Measurements from ENCODE around the gene TRIM25.
A peak's percentile ranks its signal among the peaks of the same experiment; 100 is the strongest.
"Not testable (repeated sequence)": the region's sequence is repeated elsewhere in the genome, so short reads cannot be mapped to it uniquely, and the experiment has no call there.

Gene TRIM25

GRCh38 chr17:56913867-56914580 lies at the start of gene TRIM25:
TSS of gene TRIM25 (minus strand) at chr17:56914049. CDS start at chr17:56913988, 61 bp downstream.
- DNase-seq: peak; percentile 71

GRCh38 chr17:56960596-56961538 lies 47.0 kb upstream of the TRIM25 start, which contains the start of gene COIL:
TSS of gene COIL (minus strand) at chr17:56961050. CDS start at chr17:56961019, 31 bp downstream.
- peak; percentile 89 for DNase-seq

- no peak for DNase-seq
Measured at GRCh38 chr17:56956992-56957391, 43.1 kb upstream of the TRIM25 start.

GRCh38 chr17:56949595-56949994 lies 35.7 kb upstream of the TRIM25 start:
- DNase-seq: no peak

- DNase-seq: no peak
Measured at GRCh38 chr17:56948491-56948890, 34.6 kb upstream of the TRIM25 start.

- DNase-seq: no peak
Measured at GRCh38 chr17:56947741-56948140, 33.9 kb upstream of the TRIM25 start.

- no peak for DNase-seq
Measured at GRCh38 chr17:56945938-56946505, 32.2 kb upstream of the TRIM25 start.

GRCh38 chr17:56943505-56944125 lies 29.8 kb upstream of the TRIM25 start:
- no peak for DNase-seq

GRCh38 chr17:56939869-56940484 lies 26.1 kb upstream of the TRIM25 start:
- DNase-seq: peak; percentile 16

GRCh38 chr17:56938206-56938605 lies 24.4 kb upstream of the TRIM25 start:
- DNase-seq: not testable (repeated sequence)

- no peak for DNase-seq
Measured at GRCh38 chr17:56937687-56938086, 23.8 kb upstream of the TRIM25 start.

- DNase-seq: no peak
Measured at GRCh38 chr17:56936697-56937322, 23.0 kb upstream of the TRIM25 start.

GRCh38 chr17:56935461-56935860 lies 21.6 kb upstream of the TRIM25 start:
- DNase-seq: no peak

GRCh38 chr17:56934280-56934679 lies 20.4 kb upstream of the TRIM25 start:
- no peak for DNase-seq

GRCh38 chr17:56933868-56934267 lies 20.0 kb upstream of the TRIM25 start:
- DNase-seq: no peak

GRCh38 chr17:56933151-56933745 lies 19.4 kb upstream of the TRIM25 start:
- DNase-seq: no peak

GRCh38 chr17:56930739-56931337 lies 17.0 kb upstream of the TRIM25 start:
- DNase-seq: no peak

- DNase-seq: no peak
Measured at GRCh38 chr17:56929362-56929969, 15.6 kb upstream of the TRIM25 start.

GRCh38 chr17:56928586-56928985 lies 14.7 kb upstream of the TRIM25 start:
- no peak for DNase-seq

- no peak for DNase-seq
Measured at GRCh38 chr17:56926704-56927103, 12.9 kb upstream of the TRIM25 start.

- no peak for DNase-seq
Measured at GRCh38 chr17:56926270-56926669, 12.4 kb upstream of the TRIM25 start.

Measured in SHP77 treated with DMSO at 0.1 percent for 48 hours (cell line).